H1 (cell line): ENCODE results near the gene ATP5PB. TPM values are rescaled to one million over a fixed set of nuclear protein-coding genes. Genes with fewer than 3 reads are reported as not detected.

Experiments used
- CTCF ChIA-PET: fragments of 300-600 bp; sonication (Branson Sonifier 250); formaldehyde crosslinking; loops from one replicate; lab custom pipeline; 2021; ENCODE audit not compliant: partially characterized antibody; lab: Charles Lee
- POLR2A ChIA-PET: fragments of 300-600 bp; sonication (Branson Sonifier 250); formaldehyde crosslinking; loops from one replicate; lab custom pipeline; 2021; ENCODE audit warnings: inconsistent platforms; ENCODE audit not compliant: partially characterized antibody; lab: Charles Lee
- DNase-seq, 2 experiments: peaks; one replicate each; pipeline versions ENCODE4 v3.0.0 to v3.0.0-alpha.2; 2010 to 2022; ENCODE audit warnings: low spot score in 2 of 2, low read depth in 1 of 2, mixed read lengths in 1 of 2
- FAIRE-seq: peaks from 2 replicates; lab custom pipeline; 2011; peaks lifted over from hg19 to GRCh38; lab: Jason Lieb, UNC
- H2AFZ ChIP-seq: 2 replicates; pipeline ENCODE4 v1.8.1; 2012; ENCODE audit warnings: low read length, inconsistent platforms
- H2AK5ac ChIP-seq: 2 replicates; pipeline ENCODE4 v1.6.1; 2013; ENCODE audit warnings: low read depth, low read length
- H2BK120ac ChIP-seq: replicated peaks from 2 replicates; pipeline ENCODE3; 2013; ENCODE audit warnings: low read depth, low read length, inconsistent platforms
- H2BK12ac ChIP-seq: 2 replicates; pipeline ENCODE4 v1.6.1; 2013; ENCODE audit warnings: low read depth, low read length
- H2BK15ac ChIP-seq: 2 replicates; pipeline ENCODE4 v1.6.1; 2013; ENCODE audit warnings: low read length
- H2BK20ac ChIP-seq: 2 replicates; pipeline ENCODE4 v1.6.1; 2013; ENCODE audit warnings: low read length
- H2BK5ac ChIP-seq: 2 replicates; pipeline ENCODE4 v1.6.1; 2013; ENCODE audit warnings: low read depth, low read length
- H3K14ac ChIP-seq: 2 replicates; pipeline ENCODE4 v1.6.1; 2013; ENCODE audit warnings: inconsistent platforms; ENCODE audit not compliant: insufficient read length
- H3K18ac ChIP-seq: 2 replicates; pipeline ENCODE4 v1.6.1; 2013; ENCODE audit warnings: low read length; ENCODE audit errors: extremely low read depth
- H3K23ac ChIP-seq: 2 replicates; pipeline ENCODE4 v1.6.1; 2013; ENCODE audit warnings: inconsistent platforms; ENCODE audit not compliant: insufficient read length
- H3K23me2 ChIP-seq: 2 replicates; pipeline ENCODE4 v1.6.1; 2013; ENCODE audit warnings: low read depth, low read length
- H3K27ac ChIP-seq: 2 replicates; pipeline ENCODE4 v1.6.1; 2011; ENCODE audit warnings: low read depth, low read length, inconsistent platforms
- H3K27me3 ChIP-seq, 4 experiments: replicated peaks in 1 of 4; 1 replicate in 1 of 4; 2 replicates in 3 of 4; pipeline versions ENCODE4 v1.6.1 to v1.8.1; 2011 to 2013; ENCODE audit warnings: low read length in 3 of 4, mild to moderate bottlenecking in 3 of 4, inconsistent platforms in 2 of 4, mixed read lengths in 2 of 4, moderate library complexity in 1 of 4; ENCODE audit not compliant: control insufficient read depth in 3 of 4, insufficient read depth in 3 of 4; ENCODE audit errors: extremely low read depth in 1 of 4
- H3K36me3 ChIP-seq, 4 experiments: 2 replicates each; pipeline versions ENCODE4 v1.6.1 to v1.8.1; 2011 to 2013; ENCODE audit warnings: mild to moderate bottlenecking in 4 of 4, low read length in 3 of 4, moderate library complexity in 2 of 4, control low read depth in 1 of 4, inconsistent platforms in 1 of 4; ENCODE audit not compliant: insufficient read depth in 4 of 4, control insufficient read depth in 2 of 4
- H3K4ac ChIP-seq: replicated peaks from 2 replicates; pipeline ENCODE3; 2013; ENCODE audit warnings: low read length, low read depth, mixed read lengths, inconsistent platforms; ENCODE audit not compliant: insufficient read length
- H3K4me1 ChIP-seq, 4 experiments: replicated peaks in 1 of 4; 1 replicate in 1 of 4; 2 replicates in 3 of 4; pipeline versions ENCODE4 v1.6.1 to v1.8.1; 2011 to 2013; ENCODE audit warnings: low read length in 3 of 4, inconsistent platforms in 2 of 4, mixed read lengths in 1 of 4; ENCODE audit not compliant: insufficient read depth in 4 of 4, control insufficient read depth in 3 of 4
- H3K4me2 ChIP-seq, 2 experiments: 2 replicates each; pipeline versions ENCODE4 v1.6.1 to v1.8.1; 2011 to 2013; ENCODE audit warnings: low read depth in 2 of 2, low read length in 2 of 2, control low read depth in 1 of 2, inconsistent platforms in 1 of 2, mild to moderate bottlenecking in 1 of 2; ENCODE audit not compliant: insufficient read depth in 1 of 2
- H3K4me3 ChIP-seq, 4 experiments: fragments of 200-600, 300-600 bp in 1 of 4; sonication (generic), shearing (Covaris generic), sonication (Bioruptor Twin) in 1 of 4; 2 replicates each; pipeline versions ENCODE4 v1.5.1 to v1.8.1; 2011 to 2016; ENCODE audit warnings: low read length in 4 of 4, low read depth in 3 of 4, control low read depth in 2 of 4, inconsistent platforms in 2 of 4, mild to moderate bottlenecking in 2 of 4, mixed read lengths in 1 of 4, moderate library complexity in 1 of 4; ENCODE audit not compliant: insufficient read depth in 2 of 4; ENCODE audit errors: extremely low read depth in 1 of 4
- H3K56ac ChIP-seq: replicated peaks from 2 replicates; pipeline ENCODE3; 2013; ENCODE audit warnings: low read depth, mild to moderate bottlenecking, mixed read lengths, low read length, inconsistent platforms; ENCODE audit not compliant: insufficient read length
- H3K79me1 ChIP-seq: 2 replicates; pipeline ENCODE4 v1.6.1; 2013; ENCODE audit warnings: low read depth, low read length, control low read depth
- H3K79me2 ChIP-seq, 2 experiments: 2 replicates each; pipeline versions ENCODE4 v1.6.1 to v1.8.1; 2012 to 2013; ENCODE audit warnings: low read length in 2 of 2, mild to moderate bottlenecking in 2 of 2, inconsistent platforms in 1 of 2; ENCODE audit not compliant: insufficient read depth in 2 of 2, control insufficient read depth in 1 of 2
- H3K9ac ChIP-seq, 4 experiments: replicated peaks in 1 of 4; 1 replicate in 1 of 4; 2 replicates in 3 of 4; pipeline versions ENCODE4 v1.6.1 to v1.8.1; 2011 to 2013; ENCODE audit warnings: low read depth in 3 of 4, low read length in 3 of 4, control low read depth in 2 of 4, mild to moderate bottlenecking in 2 of 4, moderate library complexity in 2 of 4, inconsistent platforms in 1 of 4; ENCODE audit errors: extremely low read depth in 1 of 4
- H3K9me3 ChIP-seq, 2 experiments: 2 replicates each; pipeline versions ENCODE4 v1.6.1 to v1.8.1; 2012 to 2013; ENCODE audit warnings: mild to moderate bottlenecking in 2 of 2, moderate library complexity in 2 of 2, control low read depth in 1 of 2, inconsistent platforms in 1 of 2, low read depth in 1 of 2, low read length in 1 of 2, mixed read lengths in 1 of 2; ENCODE audit not compliant: insufficient read depth in 2 of 2
- H4K20me1 ChIP-seq, 2 experiments: replicated peaks in 1 of 2; 2 replicates each; pipeline versions ENCODE3 to v1.8.1; 2011 to 2013; ENCODE audit warnings: inconsistent platforms in 2 of 2, low read length in 2 of 2, mild to moderate bottlenecking in 1 of 2; ENCODE audit not compliant: insufficient read depth in 2 of 2, control insufficient read depth in 1 of 2
- H4K5ac ChIP-seq: 2 replicates; pipeline ENCODE4 v1.6.1; 2013; ENCODE audit warnings: low read length, low read depth, mixed read lengths, inconsistent platforms; ENCODE audit not compliant: insufficient read length
- H4K8ac ChIP-seq: 2 replicates; pipeline ENCODE4 v1.8.0; 2013; ENCODE audit warnings: mild to moderate bottlenecking, moderate library complexity, low read length, inconsistent platforms; ENCODE audit not compliant: insufficient read depth; ENCODE audit errors: extremely low read depth
- H4K91ac ChIP-seq: replicated peaks from 2 replicates; pipeline ENCODE3; 2013; ENCODE audit warnings: low read length, mixed read lengths, inconsistent platforms; ENCODE audit not compliant: insufficient read length
- ASH2L ChIP-seq: fragments of 200-600, 300-600 bp; sonication (generic); IDR thresholded peaks from one replicate; pipeline ENCODE4 v1.7.1; 2017; ENCODE audit warnings: low read length
- CBX8 ChIP-seq: fragments of 300-800, 300-1000 bp; sonication (generic); IDR thresholded peaks from 2 replicates; pipeline ENCODE4 v1.7.1; 2016; ENCODE audit warnings: low read depth, low read length, borderline replicate concordance
- CHD2 ChIP-seq: IDR thresholded peaks from 2 replicates; pipeline ENCODE4 v1.6.1; 2012; ENCODE audit warnings: low read length, improper control_type of control experiment
- KDM4A ChIP-seq: IDR thresholded peaks from one replicate; pipeline ENCODE4 v1.7.1; 2012; ENCODE audit warnings: low read depth, mild to moderate bottlenecking, moderate library complexity, low read length, inconsistent platforms; ENCODE audit not compliant: severe bottlenecking
- POLR2AphosphoS5 ChIP-seq: IDR thresholded peaks from 2 replicates; pipeline ENCODE4 v1.6.1; 2011; ENCODE audit warnings: low read depth, low read length
- SUZ12 ChIP-seq: fragments of 200-600 bp; sonication (generic); IDR thresholded peaks from 2 replicates; pipeline ENCODE4 v1.6.1; 2012; ENCODE audit warnings: mild to moderate bottlenecking, inconsistent platforms, low read length, moderate library complexity, mixed read lengths
- TAF7 ChIP-seq: optimal IDR thresholded peaks from 2 replicates; pipeline ENCODE3; 2011; ENCODE audit warnings: low read depth, mild to moderate bottlenecking, inconsistent platforms, low read length, moderate library complexity, borderline replicate concordance
- TCF12 ChIP-seq: IDR thresholded peaks from 2 replicates; pipeline ENCODE4 v1.6.1; 2011; ENCODE audit warnings: low read depth, mild to moderate bottlenecking, low read length
- WGBS, 2 experiments: shearing (Covaris generic) in 1 of 2; methylation state at CpG; one replicate each; pipeline versions ENCODE4 v1.1.6 to v1.1.7; 2013 to 2015; ENCODE audit warnings: low lambda C conversion rate in 2 of 2, mixed read lengths in 2 of 2, inconsistent platforms in 1 of 2, low coverage in 1 of 2, missing lambda C conversion rate in 1 of 2; ENCODE audit not compliant: insufficient replicate concordance in 2 of 2, insufficient coverage in 1 of 2, insufficient read length in 1 of 2; ENCODE audit errors: extremely low coverage in 1 of 2, missing lambda C conversion rate in 1 of 2; 5-methylcytosine and 5-hydroxymethylcytosine counted together
- long read RNA-seq, 2 experiments: library from RNA in 1 of 2; library from capped mRNA in 1 of 2; stranded (forward); transcript quantifications; one replicate each; pipeline ENCODE4 v2.0.0, GENCODE V29; 2021; ENCODE audit warnings: inconsistent platforms in 1 of 2
- polyA minus RNA-seq, 3 experiments: library from RNA; depleted of rRNA, polyadenylated mRNA; stranded (reverse); fragments of >200 nt; gene quantifications; 1 replicate in 2 of 3; 2 replicates in 1 of 3; pipeline ENCODE4 v1.2.3, GENCODE V29; 2011
- polyA plus RNA-seq, 7 experiments: library from polyadenylated mRNA; depleted of rRNA in 3 of 7; stranded (reverse) in 5 of 7; unstranded in 2 of 7; fragments of >200 nt in 5 of 7; fragments of 200-250 nt in 2 of 7; gene quantifications; 1 replicate in 5 of 7; 2 replicates in 1 of 7; 4 replicates in 1 of 7; pipeline versions ENCODE4 v1.2.1 to v1.2.3, GENCODE V29; 2011 to 2013; ENCODE audit warnings: missing spikeins in 2 of 7, mixed read lengths in 2 of 7
- total RNA-seq: library from RNA; stranded (reverse); fragmentation: NEBNext Ultra II Directional; extraction: Animal tissue kit (Norgen Biotek cat#: 25700); gene quantifications from 2 replicates; pipeline ENCODE4 v1.2.1, GENCODE V29; 2021

The ATP5PB gene
- 252 and 262 TPM in 2 replicates for total RNA-seq
- polyA plus RNA-seq (2011; rRNA removed): 129 and 232 TPM in 2 replicates
- 240 TPM for polyA plus RNA-seq (2011; cell fraction: cytosol; rRNA removed)
- polyA plus RNA-seq (2011; cell fraction: nucleus; rRNA removed): 68.5 TPM
- 258 to 301 TPM (median 287 TPM) in 4 replicates for polyA plus RNA-seq (2012, experiment 1 of 2)
- 34.8 TPM for polyA plus RNA-seq (2012, experiment 2 of 2)
- polyA plus RNA-seq (2013, experiment 1 of 2): 215 TPM
- polyA plus RNA-seq (2013, experiment 2 of 2): 221 TPM
- polyA minus RNA-seq (2011; rRNA and poly(A)+ RNA removed): 128 and 176 TPM in 2 replicates
- 113 TPM for polyA minus RNA-seq (2011; cell fraction: cytosol; rRNA and poly(A)+ RNA removed)
- polyA minus RNA-seq (2011; cell fraction: nucleus; rRNA and poly(A)+ RNA removed): 51.8 TPM
- long read RNA-seq, experiment 1, transcript ATP5PB-202 (7 exons, 3,156 nt): major isoform, 227 of 356 reads
- long read RNA-seq, experiment 1, partial matches to known transcripts: 93 of 356 reads
- long read RNA-seq, experiment 1, other reads (novel, unspliced or antisense): 32 of 356 reads
- long read RNA-seq, experiment 2, transcript ATP5PB-201 (6 exons, 1,040 nt): minor isoform, 18 of 750 reads
- long read RNA-seq, experiment 2, transcript ATP5PB-202 (7 exons, 3,156 nt): major isoform, 712 of 750 reads
- long read RNA-seq, experiment 2, partial matches to known transcripts: 8 of 750 reads
- long read RNA-seq, experiment 2, other reads (novel, unspliced or antisense): 12 of 750 reads

GRCh38 chr1:111448918-111449702 is at the start of gene ATP5PB, which contains the start of gene WDR77:
ATP5PB (plus strand) TSS chr1:111449464; CDS start chr1:111449542, 78 bp downstream.
WDR77 (minus strand) TSS chr1:111449256; CDS start chr1:111449169, 87 bp downstream.
- peak within 1 kb of the TSS; percentile 86 to 100 (median 99) for H3K4me3 ChIP-seq
- peak; percentile 28 for TF ChIP-seq POLR2AphosphoS5
- TF ChIP-seq CHD2: peak; percentile 98
- no peak for TF ChIP-seq SUZ12
- TF ChIP-seq TCF12: no peak
- TF ChIP-seq KDM4A: peak; percentile 45
- TF ChIP-seq CBX8: no peak
- no peak for TF ChIP-seq TAF7
- TF ChIP-seq ASH2L: peak; percentile 67

More at GRCh38 chr1:111448918-111449702, at the start of gene ATP5PB, which contains the start of gene WDR77:
- Histone ChIP-seq H3K23ac (no peak within 1 kb of the TSS), H3K14ac (no peak within 1 kb of the TSS), H3K4ac (no peak within 1 kb of the TSS), H3K18ac (peak within 1 kb of the TSS; percentile 87; the same call in 1 of the 2 replicates), H4K91ac (peak within 1 kb of the TSS; percentile 78), H3K4me1 (peaks cover 0 to 2% (median 1%) of the 10 kb centered on the region in 4 experiments; a peak in 3 of 7 replicates), H3K79me1 (peaks cover 4% of the 10 kb centered on the region; the same call in 1 of the 2 replicates), H4K5ac (peak within 1 kb of the TSS; percentile 88), H3K27me3 (no peaks in the 10 kb centered on the region), H3K4me2 (peak within 1 kb of the TSS; percentile 83 to 95), H3K79me2 (peaks cover 5 to 69% of the 10 kb centered on the region in 2 experiments), H3K27ac (peak within 1 kb of the TSS; percentile 85), H2AFZ (peak within 1 kb of the TSS; percentile 95), H3K56ac (peak within 1 kb of the TSS; percentile 77), H3K36me3 (peaks cover 9 to 33% (median 11%) of the 10 kb centered on the region in 4 experiments), H3K9ac (peak within 1 kb of the TSS; percentile 90 to 96 (median 94)), H2BK120ac (no peak within 1 kb of the TSS), H3K9me3 (no peaks in the 10 kb centered on the region), H3K23me2 (peaks cover 3% of the 10 kb centered on the region), H4K8ac (peak within 1 kb of the TSS; percentile 95), H2BK20ac (no peak within 1 kb of the TSS), H4K20me1 (peaks cover 2 to 5% of the 10 kb centered on the region in 2 experiments), H2BK5ac (peak within 1 kb of the TSS; percentile 89), H2AK5ac (peak within 1 kb of the TSS; percentile 18; the same call in 1 of the 2 replicates), H2BK12ac (no peak within 1 kb of the TSS), H2BK15ac (no peak within 1 kb of the TSS)
- WGBS, 2 experiments: 3% methylated on average over 43 of the region's 54 CpGs; no CpG with 5 or more reads in 1 of the 2 experiments
- peak; percentile 83 to 94 for DNase-seq
- peak; percentile 83 for FAIRE-seq
- CTCF ChIA-PET: interaction anchor here (0.8 to 1.2 kb wide), 3 partner anchors 9 to 220 kb away, joined by 3 to 4 read pairs (median 3); no protein-coding TSS in a partner anchor
- POLR2A ChIA-PET: interaction anchor here (0.7 to 3.7 kb wide), 9 partner anchors 9 to 310 kb away, joined by 3 to 36 read pairs (median 4); partner anchors contain the start of genes CEPT1 and DRAM2
